Right hindlimb (tissue), 1 donor: Measurements from ENCODE around the gene FOXL1.
A peak's percentile ranks its signal among the peaks of the same experiment; 100 is the strongest.

Experiments used
- DNase-seq: peaks from one replicate; pipeline ENCODE4 v3.0.0-alpha.2; 2018

Gene FOXL1

DNA sequence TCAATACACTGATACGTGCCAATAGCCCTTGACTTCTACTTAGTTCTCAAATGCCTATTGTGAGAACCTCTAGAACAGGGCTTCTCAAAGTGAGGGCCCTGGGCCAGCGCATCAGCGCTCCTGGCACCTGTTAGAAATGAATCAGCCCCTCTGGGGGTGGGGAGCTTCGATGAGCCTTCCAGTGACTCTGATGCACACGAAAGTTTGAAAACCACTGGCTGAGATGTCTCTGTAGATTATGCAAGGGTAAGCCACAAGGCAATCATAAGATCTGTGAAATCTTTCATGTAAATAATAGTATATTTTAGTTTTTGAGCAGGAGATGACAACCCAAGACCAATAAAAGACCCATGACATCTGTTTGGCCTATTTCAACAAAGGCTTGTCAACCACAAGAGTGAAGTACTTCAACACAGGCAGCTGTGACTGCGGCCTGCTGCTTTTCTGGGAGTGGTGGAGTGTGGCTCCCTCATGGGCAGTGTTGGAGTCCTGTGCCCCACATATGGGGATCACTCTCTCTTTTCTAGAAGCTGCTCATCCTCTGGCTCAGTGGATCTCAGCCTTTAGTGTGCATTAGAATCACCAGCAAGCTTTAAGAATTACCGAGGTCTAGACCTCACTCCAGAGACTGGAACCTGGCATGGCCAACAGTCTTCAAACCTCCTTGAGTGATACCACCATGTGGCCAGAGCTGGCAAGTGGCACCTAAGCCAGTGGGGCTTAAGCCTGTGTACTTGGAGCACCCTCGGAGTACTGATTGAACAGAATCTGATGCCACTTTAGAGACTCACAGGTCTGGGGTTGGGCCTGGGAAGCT is 29.1 kb upstream of the FOXL1 start:
- DNase-seq, result no peak

- no peak for DNase-seq
Measured at GRCh38 chr16:86549893-86550190, 28.5 kb upstream of the FOXL1 start.

DNA sequence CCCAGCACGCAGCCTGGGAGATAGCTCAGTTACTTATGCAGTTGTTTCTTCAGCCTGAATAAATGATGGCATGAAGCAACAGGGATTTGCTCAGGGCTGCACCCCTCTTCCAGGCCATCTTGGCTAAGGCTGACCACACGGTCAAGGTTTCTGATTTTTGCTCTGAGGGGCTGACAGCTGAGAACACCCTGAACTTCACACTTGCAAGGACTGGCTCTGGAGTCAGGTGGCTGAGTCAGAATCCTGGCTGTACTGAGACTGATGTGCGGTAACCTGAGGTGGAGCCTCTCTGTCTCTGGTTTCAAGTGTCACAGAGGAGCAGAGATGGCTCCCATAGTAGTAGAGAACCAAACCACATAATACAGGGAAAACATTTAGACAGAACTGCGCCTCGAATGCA is 28.1 kb upstream of the FOXL1 start:
- DNase-seq, result no peak

GRCh38 chr16:86553356-86553755 is 25.0 kb upstream of the FOXL1 start:
- DNase-seq, result no peak

DNA sequence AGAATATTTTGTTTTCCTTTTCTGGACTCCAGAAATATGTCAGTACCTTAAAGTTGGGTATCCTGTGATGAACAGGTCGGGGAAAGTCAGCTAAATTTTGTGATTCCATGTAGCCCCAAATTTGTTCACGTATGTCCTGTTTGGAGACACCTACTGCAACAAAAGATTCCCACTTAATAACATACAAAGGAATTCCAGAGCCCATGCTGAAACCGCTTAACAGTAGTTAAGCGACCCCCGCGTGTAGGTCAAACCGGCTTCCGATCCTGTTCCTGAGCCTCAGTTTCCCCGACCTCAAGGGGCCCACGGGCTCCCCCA is 23.8 kb upstream of the FOXL1 start:
- no peak for DNase-seq

GRCh38 chr16:86554917-86555703 is 23.2 kb upstream of the FOXL1 start, which contains the start of gene MTHFSD:
Gene MTHFSD, minus strand, starts transcription at chr16:86555235. Its CDS starts 51 bp downstream, at chr16:86555184.
- peak; percentile 97 for DNase-seq

- peak; percentile 17 for DNase-seq
Measured at GRCh38 chr16:86555704-86556075, 22.7 kb upstream of the FOXL1 start.

DNA sequence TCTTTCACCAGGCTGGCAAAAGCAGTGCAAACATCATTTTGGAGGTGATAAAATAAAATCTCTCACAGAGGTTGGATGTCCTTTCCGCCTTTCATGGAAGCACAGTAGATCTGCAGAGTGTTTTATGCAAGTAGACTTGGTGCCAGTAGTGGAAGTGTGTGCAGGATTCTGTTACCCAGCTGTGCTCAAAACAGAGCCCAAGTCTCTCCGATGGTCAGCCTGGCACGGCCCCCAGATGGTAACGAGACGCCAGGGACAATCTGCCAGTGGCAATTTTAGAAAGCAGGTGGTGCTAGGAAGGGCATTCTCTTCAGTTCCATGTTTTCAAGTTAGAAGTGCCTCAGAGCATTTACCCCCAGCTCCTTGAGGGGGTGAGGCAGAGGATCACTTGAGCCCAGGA is 21.8 kb upstream of the FOXL1 start:
- no peak for DNase-seq

- DNase-seq, result no peak
Measured at GRCh38 chr16:86557587-86557986, 20.8 kb upstream of the FOXL1 start.

- DNase-seq, result no peak
Measured at GRCh38 chr16:86558355-86559193, 19.8 kb upstream of the FOXL1 start.

DNA sequence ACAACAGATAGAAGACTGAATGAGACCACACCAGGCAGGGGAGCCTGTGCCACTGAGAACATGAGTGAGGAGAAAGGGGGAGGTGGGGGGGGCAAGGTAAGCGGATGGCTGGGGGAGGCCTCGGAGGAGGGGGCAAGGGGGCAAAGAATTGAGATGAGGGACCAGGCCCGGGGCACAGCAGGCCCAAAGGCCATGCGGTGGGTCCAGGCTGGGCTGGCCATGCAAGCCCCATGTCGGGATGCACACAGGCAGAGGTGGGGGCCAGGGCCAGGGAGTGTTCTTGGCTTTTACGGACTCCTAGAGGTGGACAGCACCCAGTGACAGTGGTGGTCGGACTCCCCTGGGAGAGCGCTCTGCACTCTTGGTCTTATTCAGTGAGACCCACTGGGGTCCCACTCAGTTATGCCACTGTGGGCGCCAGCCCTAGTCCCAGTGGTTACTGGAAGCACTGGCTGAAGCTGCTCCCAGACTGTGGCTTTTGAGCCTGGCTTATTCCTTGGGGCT is 18.5 kb upstream of the FOXL1 start:
- peak; percentile 18 for DNase-seq

DNA sequence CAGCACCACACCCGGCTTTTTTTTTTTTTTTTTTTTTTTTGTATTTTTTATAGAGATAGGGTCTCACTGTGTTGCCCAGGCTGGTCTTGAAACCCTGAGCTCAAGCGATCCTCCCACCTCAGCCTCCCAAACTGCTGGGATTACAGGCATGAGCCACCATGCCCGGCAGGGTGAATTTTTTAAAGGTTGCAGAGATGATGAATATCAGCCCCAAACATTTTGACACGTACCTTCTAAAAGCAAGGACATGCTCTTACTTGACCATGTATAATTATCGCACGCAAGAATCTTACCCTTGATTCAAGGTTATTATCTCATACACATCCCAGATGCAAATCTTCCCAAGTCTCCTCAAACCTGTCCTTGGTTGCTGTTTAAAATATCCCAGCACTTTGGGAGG is 16.0 kb upstream of the FOXL1 start:
- DNase-seq, result no peak

- DNase-seq, result peak; percentile 89
Measured at GRCh38 chr16:86563469-86564345, 14.6 kb upstream of the FOXL1 start.

GRCh38 chr16:86565181-86565631 is 13.1 kb upstream of the FOXL1 start:
- peak; percentile 17 for DNase-seq

DNA sequence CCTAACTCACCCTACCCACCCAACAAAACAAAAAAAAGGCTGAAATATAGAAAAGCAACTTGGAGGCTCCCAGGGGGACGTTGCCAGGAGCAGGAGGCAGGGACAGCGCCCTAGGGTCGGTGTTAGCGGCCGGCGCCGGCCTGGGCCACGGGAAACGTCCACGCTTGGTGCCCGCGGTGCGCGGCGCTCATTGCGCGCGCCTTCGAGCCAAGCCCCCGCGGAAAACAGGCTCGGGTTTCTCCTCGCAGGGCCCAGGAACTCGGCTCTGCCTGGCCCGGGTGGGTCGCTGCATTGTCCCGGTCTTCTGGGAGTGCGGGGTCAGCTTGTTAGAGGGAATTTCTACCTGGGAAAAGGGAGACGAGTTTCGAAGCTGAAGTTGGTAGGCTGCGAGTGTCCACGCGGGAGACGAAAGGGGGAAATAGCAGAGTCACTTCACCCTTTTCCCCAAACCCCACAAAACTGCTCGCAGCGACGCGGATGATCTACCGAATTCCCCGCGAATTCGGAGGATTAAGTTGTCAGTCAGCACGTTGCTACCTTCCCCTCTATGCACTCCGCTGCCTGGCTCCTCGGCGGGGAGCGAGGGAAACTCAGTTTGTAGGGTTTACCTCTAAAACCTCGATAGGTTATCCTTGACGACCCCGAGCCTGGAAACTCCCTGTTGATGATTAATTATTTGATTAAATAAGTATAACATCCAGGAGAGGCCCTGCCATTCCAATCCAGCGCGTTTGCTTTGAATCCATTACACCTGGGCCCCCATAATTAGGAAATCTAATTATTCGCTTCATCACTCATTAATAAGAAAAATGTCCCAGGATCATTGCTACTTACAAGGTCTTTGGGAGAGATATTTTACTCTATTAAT is 12.5 kb upstream of the FOXL1 start:
- DNase-seq, result peak; percentile 20

- DNase-seq, result peak; percentile 94
Measured at GRCh38 chr16:86566601-86566965, 11.8 kb upstream of the FOXL1 start, which contains the start of gene FOXC2. Gene FOXC2, plus strand, starts transcription at chr16:86566829. Its CDS starts 507 bp downstream, at chr16:86567336.

GRCh38 chr16:86566966-86567700 is 11.2 kb upstream of the FOXL1 start:
- DNase-seq, result peak; percentile 61

- no peak for DNase-seq
Measured at GRCh38 chr16:86567701-86568581, 10.4 kb upstream of the FOXL1 start.
